Gastroesophageal sphincter (tissue), 3 donors: Measurements from ENCODE around the gene MS4A5.

Experiments used
- POLR2A ChIP-seq, 2 donors: fragments of 450-650 bp; IDR thresholded peaks; one replicate each; pipeline ENCODE4 v1.6.1; 2017; ENCODE audit warnings: antibody characterized with exemption in 2 of 2, mild to moderate bottlenecking in 2 of 2, moderate library complexity in 1 of 2
- POLR2AphosphoS5 ChIP-seq: sonication (generic); formaldehyde crosslinking; IDR thresholded peaks from one replicate; pipeline ENCODE4 v1.6.1; 2017; ENCODE audit warnings: antibody characterized with exemption
- TF ChIP-seq, protein P1 (sequence below), 4 experiments: fragments of 200-600 bp in 2 of 4; fragments of 450-650 bp in 2 of 4; sonication (generic) in 1 of 4; IDR thresholded peaks; one replicate each; pipeline ENCODE4 v1.5.1; 2017 to 2019; ENCODE audit warnings: antibody characterized with exemption in 4 of 4, mild to moderate bottlenecking in 2 of 4, moderate library complexity in 2 of 4

GRCh38 chr11:60459345-60459744 lies 30.0 kb downstream of the MS4A5 start:
- TF ChIP-seq POLR2A (IDR thresholded peaks at IDR 0.05) (no peak), POLR2AphosphoS5 (no peak)
- TF ChIP-seq, protein P1, sequence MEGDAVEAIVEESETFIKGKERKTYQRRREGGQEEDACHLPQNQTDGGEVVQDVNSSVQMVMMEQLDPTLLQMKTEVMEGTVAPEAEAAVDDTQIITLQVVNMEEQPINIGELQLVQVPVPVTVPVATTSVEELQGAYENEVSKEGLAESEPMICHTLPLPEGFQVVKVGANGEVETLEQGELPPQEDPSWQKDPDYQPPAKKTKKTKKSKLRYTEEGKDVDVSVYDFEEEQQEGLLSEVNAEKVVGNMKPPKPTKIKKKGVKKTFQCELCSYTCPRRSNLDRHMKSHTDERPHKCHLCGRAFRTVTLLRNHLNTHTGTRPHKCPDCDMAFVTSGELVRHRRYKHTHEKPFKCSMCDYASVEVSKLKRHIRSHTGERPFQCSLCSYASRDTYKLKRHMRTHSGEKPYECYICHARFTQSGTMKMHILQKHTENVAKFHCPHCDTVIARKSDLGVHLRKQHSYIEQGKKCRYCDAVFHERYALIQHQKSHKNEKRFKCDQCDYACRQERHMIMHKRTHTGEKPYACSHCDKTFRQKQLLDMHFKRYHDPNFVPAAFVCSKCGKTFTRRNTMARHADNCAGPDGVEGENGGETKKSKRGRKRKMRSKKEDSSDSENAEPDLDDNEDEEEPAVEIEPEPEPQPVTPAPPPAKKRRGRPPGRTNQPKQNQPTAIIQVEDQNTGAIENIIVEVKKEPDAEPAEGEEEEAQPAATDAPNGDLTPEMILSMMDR (IDR thresholded peaks at IDR 0.05), result no peak
